Gastrocnemius medialis (tissue), 4 donors: ENCODE measurements around the gene DSC3.

Experiments
- POLR2A ChIP-seq, 2 donors: fragments of 450-650 bp; IDR thresholded peaks; one replicate each; pipeline ENCODE4 v1.6.1; 2017; ENCODE audit warnings: antibody characterized with exemption in 2 of 2, mild to moderate bottlenecking in 2 of 2, moderate library complexity in 2 of 2
- TF ChIP-seq, protein P1 (sequence below), 5 experiments: fragments of 450-650 bp in 3 of 5; fragments of 200-600 bp in 2 of 5; sonication (generic) in 2 of 5; IDR thresholded peaks in 4 of 5; conservative IDR thresholded peaks in 1 of 5; 1 replicate in 4 of 5; 2 replicates in 1 of 5; pipeline ENCODE4 v1.5.1; 2016 to 2019; ENCODE audit warnings: antibody characterized with exemption in 5 of 5, mild to moderate bottlenecking in 3 of 5, moderate library complexity in 3 of 5

DNA sequence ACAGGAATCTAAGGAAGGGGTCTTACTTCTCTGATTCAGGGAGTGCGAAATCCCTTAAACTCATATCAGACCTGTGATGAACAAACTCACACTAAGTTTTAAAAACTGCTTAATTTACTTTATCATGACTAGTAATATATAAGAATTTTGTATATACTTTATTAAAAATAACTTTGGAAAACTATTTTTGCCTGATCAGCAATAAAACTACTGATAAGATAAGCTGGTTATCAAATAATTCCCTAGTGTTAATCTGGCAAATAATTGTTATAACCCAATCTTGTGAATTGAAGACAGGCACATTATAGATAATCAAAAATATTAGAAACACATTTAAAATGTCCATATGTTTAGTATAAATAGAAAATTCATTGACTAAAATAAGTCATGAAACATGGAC, 23.7 kb upstream of the DSC3 start:
- TF ChIP-seq, protein P1, sequence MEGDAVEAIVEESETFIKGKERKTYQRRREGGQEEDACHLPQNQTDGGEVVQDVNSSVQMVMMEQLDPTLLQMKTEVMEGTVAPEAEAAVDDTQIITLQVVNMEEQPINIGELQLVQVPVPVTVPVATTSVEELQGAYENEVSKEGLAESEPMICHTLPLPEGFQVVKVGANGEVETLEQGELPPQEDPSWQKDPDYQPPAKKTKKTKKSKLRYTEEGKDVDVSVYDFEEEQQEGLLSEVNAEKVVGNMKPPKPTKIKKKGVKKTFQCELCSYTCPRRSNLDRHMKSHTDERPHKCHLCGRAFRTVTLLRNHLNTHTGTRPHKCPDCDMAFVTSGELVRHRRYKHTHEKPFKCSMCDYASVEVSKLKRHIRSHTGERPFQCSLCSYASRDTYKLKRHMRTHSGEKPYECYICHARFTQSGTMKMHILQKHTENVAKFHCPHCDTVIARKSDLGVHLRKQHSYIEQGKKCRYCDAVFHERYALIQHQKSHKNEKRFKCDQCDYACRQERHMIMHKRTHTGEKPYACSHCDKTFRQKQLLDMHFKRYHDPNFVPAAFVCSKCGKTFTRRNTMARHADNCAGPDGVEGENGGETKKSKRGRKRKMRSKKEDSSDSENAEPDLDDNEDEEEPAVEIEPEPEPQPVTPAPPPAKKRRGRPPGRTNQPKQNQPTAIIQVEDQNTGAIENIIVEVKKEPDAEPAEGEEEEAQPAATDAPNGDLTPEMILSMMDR (IDR thresholded peaks at IDR 0.05 in 4 of 5, conservative IDR thresholded peaks at IDR 0.05 in 1 of 5) = no peak
- no peak for TF ChIP-seq POLR2A (IDR thresholded peaks at IDR 0.05)
